Measurements from ENCODE around the gene LRRC71. TPM values are rescaled to one million over a fixed set of nuclear protein-coding genes. Genes with fewer than 3 reads are reported as not detected.
A peak's percentile ranks its signal among the peaks of the same experiment; 100 is the strongest.

LRRC71 gene
- total RNA-seq, 1 donor from 2014 or later, result not detected

DNA sequence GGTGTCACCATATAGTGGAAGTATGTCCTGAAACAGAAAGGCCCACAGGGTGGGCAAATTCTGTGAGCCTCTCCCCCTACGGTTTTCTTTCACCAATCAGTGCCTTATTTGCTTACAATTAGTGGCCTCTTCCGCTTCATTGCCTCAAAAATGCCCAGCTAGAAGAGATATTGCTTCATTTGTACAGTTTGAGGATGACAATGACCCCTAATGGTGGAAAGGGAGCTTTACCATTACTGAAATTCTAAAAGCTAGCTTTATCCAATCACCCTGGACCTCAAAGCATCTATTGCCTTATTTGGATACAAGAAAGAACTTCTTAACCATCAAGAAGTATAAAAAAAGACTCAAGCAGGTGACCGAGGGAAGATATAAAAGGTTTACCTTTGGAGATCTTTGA lies 49.6 kb downstream of the LRRC71 start:
- Histone ChIP-seq H3K36me3 (ENCODE audit: control insufficient read depth, insufficient read depth, low read length) (peaks cover 6% of the 10 kb centered on the region), H3K4me3 (ENCODE audit: low read depth, low read length) (no peak overlapping the region), H3K27me3 (ENCODE audit: control insufficient read depth, insufficient read depth, low read length) (no peaks in the 10 kb centered on the region)
- TF ChIP-seq, protein P1, sequence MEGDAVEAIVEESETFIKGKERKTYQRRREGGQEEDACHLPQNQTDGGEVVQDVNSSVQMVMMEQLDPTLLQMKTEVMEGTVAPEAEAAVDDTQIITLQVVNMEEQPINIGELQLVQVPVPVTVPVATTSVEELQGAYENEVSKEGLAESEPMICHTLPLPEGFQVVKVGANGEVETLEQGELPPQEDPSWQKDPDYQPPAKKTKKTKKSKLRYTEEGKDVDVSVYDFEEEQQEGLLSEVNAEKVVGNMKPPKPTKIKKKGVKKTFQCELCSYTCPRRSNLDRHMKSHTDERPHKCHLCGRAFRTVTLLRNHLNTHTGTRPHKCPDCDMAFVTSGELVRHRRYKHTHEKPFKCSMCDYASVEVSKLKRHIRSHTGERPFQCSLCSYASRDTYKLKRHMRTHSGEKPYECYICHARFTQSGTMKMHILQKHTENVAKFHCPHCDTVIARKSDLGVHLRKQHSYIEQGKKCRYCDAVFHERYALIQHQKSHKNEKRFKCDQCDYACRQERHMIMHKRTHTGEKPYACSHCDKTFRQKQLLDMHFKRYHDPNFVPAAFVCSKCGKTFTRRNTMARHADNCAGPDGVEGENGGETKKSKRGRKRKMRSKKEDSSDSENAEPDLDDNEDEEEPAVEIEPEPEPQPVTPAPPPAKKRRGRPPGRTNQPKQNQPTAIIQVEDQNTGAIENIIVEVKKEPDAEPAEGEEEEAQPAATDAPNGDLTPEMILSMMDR (IDR thresholded peaks at IDR 0.05; ENCODE audit: insufficient read depth, low read length, severe bottlenecking), result no peak
- no peak for FAIRE-seq
- DNase-seq (ENCODE audit: low read depth), result peak; percentile 13

DNA sequence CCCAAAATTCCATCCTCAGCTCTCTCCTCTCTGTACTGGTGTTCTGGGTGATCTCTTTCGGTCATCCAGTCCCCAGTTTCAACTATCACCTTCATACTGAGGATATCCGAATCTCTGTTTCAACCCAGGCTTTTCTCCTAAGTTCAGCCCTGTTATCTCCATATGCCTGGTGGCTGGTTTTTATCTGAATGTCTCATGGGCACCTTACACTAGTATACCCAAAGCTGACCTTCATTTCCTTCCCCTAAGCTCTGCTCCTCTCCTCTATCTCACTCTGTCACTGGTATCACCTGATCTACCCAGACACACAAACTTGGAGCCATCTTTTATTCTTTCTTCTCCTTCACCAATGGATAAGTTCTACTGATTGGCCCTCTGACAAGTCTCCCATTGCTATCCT lies 53.0 kb downstream of the LRRC71 start:
- TF ChIP-seq, protein P1 (IDR thresholded peaks at IDR 0.05; ENCODE audit: insufficient read depth, low read length, severe bottlenecking), result no peak
- H3K27me3 ChIP-seq (ENCODE audit: control insufficient read depth, insufficient read depth, low read length), result no peaks in the 10 kb centered on the region
- no peak for FAIRE-seq
- no peak for DNase-seq (ENCODE audit: low read depth)
- H3K4me3 ChIP-seq (ENCODE audit: low read depth, low read length), result no peak overlapping the region
- H3K36me3 ChIP-seq (ENCODE audit: control insufficient read depth, insufficient read depth, low read length), result peaks cover 5% of the 10 kb centered on the region

DNA sequence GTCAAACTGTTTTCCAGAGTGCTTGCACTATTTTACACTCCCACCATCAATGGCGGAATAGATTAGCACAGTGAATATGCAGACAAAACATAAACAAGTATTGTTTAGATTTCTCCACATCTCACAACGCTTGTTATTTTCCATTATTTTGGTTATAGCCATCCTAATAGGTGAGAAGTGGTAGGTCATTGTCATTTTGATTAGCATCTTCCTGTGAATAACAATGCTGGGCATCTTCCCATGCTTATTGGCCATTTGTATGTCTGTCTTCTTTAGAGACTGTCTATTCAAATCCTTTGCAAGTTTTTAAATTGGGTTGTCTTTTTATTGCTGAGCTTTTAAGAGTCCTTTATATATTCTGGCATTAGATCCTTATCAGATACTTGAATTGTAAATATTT lies 54.7 kb downstream of the LRRC71 start:
- TF ChIP-seq, protein P1 (IDR thresholded peaks at IDR 0.05; ENCODE audit: insufficient read depth, low read length, severe bottlenecking), result no peak

DNA sequence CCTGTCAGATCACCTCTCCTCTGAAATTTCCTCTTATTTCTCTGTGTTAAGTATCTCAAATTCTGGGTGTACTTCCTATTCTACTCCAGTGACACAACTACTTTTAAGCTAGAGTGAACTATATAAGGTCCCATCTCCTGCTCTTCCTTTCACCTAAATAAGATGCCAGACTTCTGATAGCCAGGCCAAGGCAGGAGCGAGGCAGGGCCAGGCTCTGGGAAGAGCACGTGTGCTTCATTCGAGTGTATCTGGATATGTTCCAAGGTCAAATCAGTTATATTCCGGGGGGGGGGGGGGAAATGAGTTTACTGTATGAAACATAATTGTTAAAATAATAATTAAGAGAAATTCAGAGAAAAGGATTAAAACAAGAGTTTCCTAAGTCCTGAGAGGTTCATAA lies 60.1 kb downstream of the LRRC71 start:
- H3K36me3 ChIP-seq (ENCODE audit: control insufficient read depth, insufficient read depth, low read length), result peaks cover 10% of the 10 kb centered on the region
- no peaks in the 10 kb centered on the region for H3K27me3 ChIP-seq (ENCODE audit: control insufficient read depth, insufficient read depth, low read length)
- no peak overlapping the region for H3K4me3 ChIP-seq (ENCODE audit: low read depth, low read length)
- TF ChIP-seq, protein P1 (IDR thresholded peaks at IDR 0.05; ENCODE audit: insufficient read depth, low read length, severe bottlenecking), result no peak
- DNase-seq (ENCODE audit: low read depth), result no peak
- no peak for FAIRE-seq

More for the DNA sequence above, 54.7 kb downstream of the LRRC71 start:
- DNase-seq (ENCODE audit: low read depth) (no peak), FAIRE-seq (no peak)
- Histone ChIP-seq H3K36me3 (ENCODE audit: control insufficient read depth, insufficient read depth, low read length) (peaks cover 5% of the 10 kb centered on the region), H3K4me3 (ENCODE audit: low read depth, low read length) (no peak overlapping the region), H3K27me3 (ENCODE audit: control insufficient read depth, insufficient read depth, low read length) (no peaks in the 10 kb centered on the region)

Other genes with a start within 250 kb of the LRRC71 start
- gene NES, start 243.2 kb upstream of the LRRC71 start, total RNA-seq, result under 0.01 TPM in 1 of 2 replicates, not detected in the other
- gene CRABP2, start 215.0 kb upstream of the LRRC71 start, total RNA-seq, result 5.3 and 112 TPM in 2 replicates
- 14.7 and 20.2 TPM in 2 replicates for gene METTL25B, start 192.2 kb upstream of the LRRC71 start, total RNA-seq
- 7.9 and 10.6 TPM in 2 replicates for gene ISG20L2, start 191.9 kb upstream of the LRRC71 start, total RNA-seq
- gene MRPL24, start 179.5 kb upstream of the LRRC71 start, total RNA-seq, result 60.3 and 74.1 TPM in 2 replicates
- gene HDGF, start 169.0 kb upstream of the LRRC71 start, total RNA-seq, result 163 and 225 TPM in 2 replicates
- gene PRCC, start 153.1 kb upstream of the LRRC71 start, total RNA-seq, result 9.2 and 11.5 TPM in 2 replicates
- 1.2 and 1.8 TPM in 2 replicates for gene SH2D2A, start 103.8 kb upstream of the LRRC71 start, total RNA-seq
- gene INSRR, start 61.5 kb upstream of the LRRC71 start, total RNA-seq, result not detected in 2 replicates
- gene NTRK1, start 59.8 kb upstream of the LRRC71 start, total RNA-seq, result not detected in 2 replicates
- 1.8 TPM in 2 replicates for gene PEAR1, start 26.9 kb upstream of the LRRC71 start, total RNA-seq
- gene ARHGEF11, start 125.1 kb downstream of the LRRC71 start, total RNA-seq, result 12.4 and 22.3 TPM in 2 replicates
- not detected in 2 replicates for gene ETV3L, start 179.2 kb downstream of the LRRC71 start, total RNA-seq
- 17.1 and 17.9 TPM in 2 replicates for gene ETV3, start 217.8 kb downstream of the LRRC71 start, total RNA-seq